HepG2 (cell line): Measurements from ENCODE around the gene ACTR1B. TPM values are rescaled to one million over a fixed set of nuclear protein-coding genes. Genes with fewer than 3 reads are reported as not detected.

Source experiments
- ATAC-seq: fragments of 200-7000 bp; cut with Tn5 transposase; 3 replicates; pipeline ENCODE4 v1.9.1; 2020; ENCODE audit warnings: mild to moderate bottlenecking, moderate library complexity
- Bru-seq: library from RNA; stranded (reverse); fragments of 400-500 nt; gene quantifications from one replicate; lab custom pipeline; 2021; lab: Mats Ljungman, UMichigan
- BruChase-seq, 2 experiments: library from RNA; stranded (reverse); fragments of 400-500 nt; gene quantifications; one replicate each; lab custom pipeline; 2021; lab: Mats Ljungman, UMichigan
- BruUV-seq: library from RNA; stranded (reverse); fragments of 400-500 nt; replicated peaks from 2 replicates; lab custom pipeline; 2021; lab: Mats Ljungman, UMichigan
- CTCF ChIA-PET: fragments of 300-600 bp; formaldehyde crosslinking; extraction: SDS; loops from one replicate; lab custom pipeline; 2021; ENCODE audit warnings: low total read pairs, inconsistent platforms, low intra/inter-chr PET ratio; lab: Yijun Ruan, JAX
- POLR2A ChIA-PET: fragments of 350-600 bp; sonication (Branson Sonifier 250); formaldehyde crosslinking; loops from one replicate; lab custom pipeline; 2020; ENCODE audit warnings: antibody characterized with exemption, inconsistent platforms; lab: Yijun Ruan, JAX
- DNase-seq: peaks from one replicate; pipeline ENCODE4 v3.0.0-alpha.2; 2015; ENCODE audit warnings: low spot score
- FAIRE-seq: peaks from 3 replicates; lab custom pipeline; 2011; peaks lifted over from hg19 to GRCh38; lab: Jason Lieb, UNC
- H2AFZ ChIP-seq: one replicate; pipeline ENCODE4 v1.6.1; 2011; ENCODE audit warnings: low read length, inconsistent platforms
- H3K27ac ChIP-seq: fragments of 300-600 bp; 3 replicates; pipeline ENCODE4 v1.8.0; 2011; ENCODE audit warnings: mixed run types, mild to moderate bottlenecking, mixed read lengths, low read length, inconsistent platforms; ENCODE audit not compliant: insufficient read depth; ENCODE audit errors: extremely low read length
- H3K27me3 ChIP-seq, 2 experiments: fragments of 200-600 bp in 1 of 2; 2 replicates in 1 of 2; 3 replicates in 1 of 2; pipeline versions ENCODE4 v1.6.0 to v1.8.0; 2011; ENCODE audit warnings: low read length in 2 of 2, mild to moderate bottlenecking in 2 of 2, moderate library complexity in 2 of 2, inconsistent platforms in 1 of 2; ENCODE audit not compliant: insufficient read depth in 2 of 2, control insufficient read depth in 1 of 2
- H3K36me3 ChIP-seq, 2 experiments: fragments of 200-600 bp in 1 of 2; replicated peaks in 1 of 2; 2 replicates in 1 of 2; 3 replicates in 1 of 2; pipeline versions ENCODE4 v1.5.1 to v1.8.0; 2011; ENCODE audit warnings: low read length in 2 of 2, inconsistent platforms in 1 of 2; ENCODE audit not compliant: insufficient read depth in 2 of 2, control insufficient read depth in 1 of 2
- H3K4me1 ChIP-seq: 2 replicates; pipeline ENCODE4 v1.5.1; 2012; ENCODE audit warnings: low read length, inconsistent platforms; ENCODE audit not compliant: insufficient read depth
- H3K4me2 ChIP-seq: 2 replicates; pipeline ENCODE4 v1.6.0; 2011; ENCODE audit warnings: low read depth, low read length, inconsistent platforms
- H3K4me3 ChIP-seq, 3 experiments: fragments of 200-600 bp in 1 of 3; sonication (generic), shearing (Covaris generic) in 1 of 3; replicated peaks in 1 of 3; 2 replicates each; pipeline ENCODE4 v1.5.1; 2011 to 2016; ENCODE audit warnings: low read length in 3 of 3, inconsistent platforms in 2 of 3, low read depth in 2 of 3, mild to moderate bottlenecking in 2 of 3, control low read depth in 1 of 3, mixed read lengths in 1 of 3; ENCODE audit not compliant: insufficient read depth in 1 of 3
- H3K79me2 ChIP-seq: one replicate; pipeline ENCODE4 v1.6.1; 2011; ENCODE audit warnings: low read length, inconsistent platforms; ENCODE audit not compliant: insufficient read depth
- H3K9ac ChIP-seq: 2 replicates; pipeline ENCODE4 v1.6.0; 2011; ENCODE audit warnings: mild to moderate bottlenecking, low read depth, low read length, inconsistent platforms; ENCODE audit not compliant: insufficient read depth
- H3K9me3 ChIP-seq: 2 replicates; pipeline ENCODE4 v1.5.1; 2012; ENCODE audit warnings: mild to moderate bottlenecking, low read length
- H4K20me1 ChIP-seq: 2 replicates; pipeline ENCODE4 v1.6.0; 2011; ENCODE audit warnings: inconsistent platforms, mild to moderate bottlenecking, low read length, moderate library complexity; ENCODE audit not compliant: insufficient read depth
- GZF1 ChIP-seq: sonication (generic); formaldehyde crosslinking; IDR thresholded peaks from 2 replicates; pipeline ENCODE4 v1.5.1; 2020; ENCODE audit warnings: mild to moderate bottlenecking, missing genetic modification reagents
- HMG20B ChIP-seq: conservative IDR thresholded peaks from 2 replicates; pipeline ENCODE4 v1.6.1; 2016; ENCODE audit warnings: missing genetic modification reagents, missing compliant biosample characterization
- SALL1 ChIP-seq: sonication (generic); formaldehyde crosslinking; IDR thresholded peaks from 2 replicates; pipeline ENCODE4 v1.8.0; 2022; ENCODE audit warnings: mild to moderate bottlenecking, missing genetic modification reagents
- ZBTB21 ChIP-seq: sonication (generic); formaldehyde crosslinking; IDR thresholded peaks from 2 replicates; pipeline ENCODE4 v1.4.0; 2020; ENCODE audit warnings: missing genetic modification reagents
- WGBS: methylation state at CpG from one replicate; pipeline ENCODE4 v1.1.6; 2017; ENCODE audit warnings: low lambda C conversion rate; 5-methylcytosine and 5-hydroxymethylcytosine counted together
- in situ Hi-C: cut with HindIII; loops from 2 replicates; pipeline ENCODE4 v1.10.0; 2017; ENCODE audit warnings: low pct_unique_long_range_greater_than_20kb; ENCODE audit not compliant: extremely low pct_ligation_motif_present
- intact Hi-C: fragments of 100-400 bp; cut with micrococcal nuclease; formaldehyde crosslinking; loops from one replicate; pipeline ENCODE4 v1.10.0; 2022; ENCODE audit not compliant: unreplicated experiment
- long read RNA-seq, 2 experiments: library from RNA in 1 of 2; library from polyadenylated mRNA in 1 of 2; stranded (forward) in 1 of 2; unstranded in 1 of 2; transcript quantifications; one replicate each; pipeline ENCODE4 v2.0.0, GENCODE V29; 2019 to 2022
- polyA minus RNA-seq, 3 experiments: library from RNA; depleted of rRNA, polyadenylated mRNA; stranded (reverse); fragments of >200 nt; gene quantifications; 2 replicates each; pipeline ENCODE4 v1.2.3, GENCODE V29; 2011; ENCODE audit warnings: low replicate concordance in 1 of 3
- polyA plus RNA-seq, 8 experiments: library from polyadenylated mRNA; depleted of rRNA in 3 of 8; stranded (reverse) in 7 of 8; unstranded in 1 of 8; fragments of >200 nt; fragmentation: Illumina TruSeq in 4 of 8; extraction: Trizol in 4 of 8; gene quantifications; 2 replicates each; pipeline versions ENCODE4 v1.2.1 to v1.2.3, GENCODE V29; 2011 to 2016; ENCODE audit warnings: low read depth in 4 of 8, missing spikeins in 1 of 8, mixed read lengths in 1 of 8; ENCODE audit not compliant: insufficient read depth in 1 of 8
- total RNA-seq, 5 experiments: library from RNA; depleted of rRNA; stranded (reverse); fragments of >200 nt; fragmentation: Illumina TruSeq; extraction: Trizol; gene quantifications; 2 replicates each; pipeline ENCODE4 v1.2.3, GENCODE V29; 2016; ENCODE audit warnings: low read depth in 1 of 5
- TF ChIP-seq, protein P1 (sequence below): sonication (generic); formaldehyde crosslinking; IDR thresholded peaks from 2 replicates; pipeline ENCODE4 v1.4.0; 2020; ENCODE audit warnings: missing genetic modification reagents, mild to moderate bottlenecking, borderline replicate concordance
- TF ChIP-seq, protein P2 (sequence below): sonication (generic); formaldehyde crosslinking; IDR thresholded peaks from 2 replicates; pipeline ENCODE4 v1.5.0; 2020; ENCODE audit warnings: mild to moderate bottlenecking, missing genetic modification reagents
- TF ChIP-seq, protein P3 (sequence below): sonication (generic); formaldehyde crosslinking; IDR thresholded peaks from 2 replicates; pipeline ENCODE4 v1.4.0; 2020; ENCODE audit warnings: missing genetic modification reagents, borderline replicate concordance
- TF ChIP-seq, protein P4 (sequence below): sonication (generic); formaldehyde crosslinking; IDR thresholded peaks from 2 replicates; pipeline ENCODE4 v1.4.0; 2020; ENCODE audit warnings: mild to moderate bottlenecking, missing genetic modification reagents

ACTR1B gene
- total RNA-seq (2016; rRNA removed; fragmentation: Illumina TruSeq; extraction: Trizol) (59.9 and 76.7 TPM in 2 replicates), polyA plus RNA-seq (2011; rRNA removed) (61.7 and 77.6 TPM in 2 replicates), polyA minus RNA-seq (2011; rRNA and poly(A)+ RNA removed; ENCODE audit: low replicate concordance) (87.1 and 132 TPM in 2 replicates), Bru-seq, nascent RNA (percentile 86 among the genes with signal in this experiment), BruChase-seq, experiment 1, labeled RNA remaining after a 6-hour chase (percentile 87 among the genes with signal in this experiment), BruChase-seq, experiment 2, labeled RNA remaining after a 2-hour chase (percentile 85 among the genes with signal in this experiment)
- total RNA-seq (2016; cell fraction: cytosol; rRNA removed; fragmentation: Illumina TruSeq; extraction: Trizol; ENCODE audit: low read depth) = 70.2 and 78.4 TPM in 2 replicates
- total RNA-seq (2016; cell fraction: insoluble cytoplasmic fraction; rRNA removed; fragmentation: Illumina TruSeq; extraction: Trizol) = 55.1 and 78.5 TPM in 2 replicates
- 130 and 146 TPM in 2 replicates for total RNA-seq (2016; cell fraction: membrane; rRNA removed; fragmentation: Illumina TruSeq; extraction: Trizol)
- 55.2 and 70.0 TPM in 2 replicates for total RNA-seq (2016; cell fraction: nucleus; rRNA removed; fragmentation: Illumina TruSeq; extraction: Trizol)
- 55.9 and 77.2 TPM in 2 replicates for polyA plus RNA-seq (2011; cell fraction: cytosol; rRNA removed)
- polyA plus RNA-seq (2011; cell fraction: nucleus; rRNA removed) = 251 and 257 TPM in 2 replicates
- 53.7 and 58.6 TPM in 2 replicates for polyA plus RNA-seq (2012)
- polyA plus RNA-seq (2016; cell fraction: cytosol; fragmentation: Illumina TruSeq; extraction: Trizol; ENCODE audit: low read depth) = 74.0 and 88.4 TPM in 2 replicates
- polyA plus RNA-seq (2016; cell fraction: insoluble cytoplasmic fraction; fragmentation: Illumina TruSeq; extraction: Trizol; ENCODE audit: low read depth) = 55.8 and 66.7 TPM in 2 replicates
- 105 and 114 TPM in 2 replicates for polyA plus RNA-seq (2016; cell fraction: membrane; fragmentation: Illumina TruSeq; extraction: Trizol; ENCODE audit: low read depth)
- 103 and 116 TPM in 2 replicates for polyA plus RNA-seq (2016; cell fraction: nucleus; fragmentation: Illumina TruSeq; extraction: Trizol; ENCODE audit: insufficient read depth, low read depth)
- polyA minus RNA-seq (2011; cell fraction: cytosol; rRNA and poly(A)+ RNA removed) = 28.5 and 31.1 TPM in 2 replicates
- 72.0 and 76.6 TPM in 2 replicates for polyA minus RNA-seq (2011; cell fraction: nucleus; rRNA and poly(A)+ RNA removed)
- long read RNA-seq, experiment 1, transcript ACTR1B-201 (11 exons, 2,243 nt) = major isoform, 49 of 69 reads
- long read RNA-seq, experiment 1, partial matches to known transcripts = 15 of 69 reads
- long read RNA-seq, experiment 1, other reads (novel, unspliced or antisense) = 5 of 69 reads
- long read RNA-seq, experiment 2, transcript ACTR1B-201 (11 exons, 2,243 nt) = major isoform, 104 of 187 reads
- long read RNA-seq, experiment 2, partial matches to known transcripts = 47 of 187 reads
- long read RNA-seq, experiment 2, other reads (novel, unspliced or antisense) = 36 of 187 reads

DNA sequence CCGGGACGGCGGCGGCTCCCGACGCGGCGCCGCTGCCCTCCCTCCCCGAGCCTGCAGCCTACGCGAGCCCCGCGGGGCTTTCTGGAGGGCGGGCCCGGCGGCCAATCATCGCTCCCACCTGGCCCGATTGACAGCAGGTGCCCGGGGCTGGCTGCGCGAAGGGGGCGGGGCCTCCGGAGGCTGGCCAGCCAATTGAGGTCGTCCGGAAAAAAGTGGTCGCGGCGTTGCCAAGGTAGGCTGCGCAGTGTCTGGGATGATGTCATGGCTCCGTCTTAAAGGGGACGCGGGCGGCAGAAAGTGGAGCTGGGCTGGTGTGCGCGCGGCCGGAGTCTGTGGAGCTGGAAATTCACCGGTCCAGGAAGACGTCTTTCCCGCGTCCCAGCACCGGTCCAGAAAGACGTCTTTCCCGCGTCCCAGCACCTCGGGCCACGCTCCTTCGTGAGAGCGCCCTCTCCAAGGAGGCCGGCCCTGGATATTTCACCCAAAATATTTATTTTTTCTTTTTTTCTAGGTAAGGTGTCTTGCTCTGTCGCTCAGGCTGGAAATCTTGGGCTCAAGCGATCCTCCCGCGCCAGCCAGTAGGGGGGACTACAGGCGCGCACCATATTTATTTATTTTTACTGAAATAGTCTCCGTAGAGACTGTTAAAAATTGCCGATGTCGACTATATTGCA lies at the start of gene ACTR1B:
ACTR1B (minus strand) TSS at position 83 of the 674 bp plus-strand sequence. CDS start 154 bp downstream, outside the sequence.
- Histone ChIP-seq H3K4me2 (peak within 1 kb of the TSS; percentile 92), H3K4me1 (peaks cover 44% of the 10 kb centered on the region), H4K20me1 (peaks cover 9% of the 10 kb centered on the region; the same call in 1 of the 2 replicates), H3K36me3 (peaks cover 5 to 11% of the 10 kb centered on the region in 2 experiments; a peak in 4 of 5 replicates), H3K9ac (peak within 1 kb of the TSS; percentile 91), H3K27me3 (no peaks in the 10 kb centered on the region; a peak in 1 of 5 replicates), H3K27ac (peak within 1 kb of the TSS; percentile 92), H2AFZ (peak within 1 kb of the TSS; percentile 29), H3K9me3 (no peaks in the 10 kb centered on the region), H3K79me2 (peaks cover 20% of the 10 kb centered on the region), H3K4me3 (peak within 1 kb of the TSS; percentile 80 to 96 (median 87))
- DNase-seq (peak; percentile 98), FAIRE-seq (peak; percentile 76), ATAC-seq (peak; percentile 91)
- in situ Hi-C loops (loop anchor here (5.0 to 25.0 kb wide), 2 partner anchors 77 to 1602 kb away; partner anchors contain the start of gene ANKRD36B), intact Hi-C loops (loop anchor here (2.0 kb wide), 2 partner anchors 17 to 73 kb away; partner anchors contain the start of gene COX5B)
- POLR2A ChIA-PET = interaction anchor here (0.6 to 8.2 kb wide), 10 partner anchors 12 to 1597 kb away, joined by 3 to 298 read pairs (median 4); partner anchors contain the start of genes ANKRD36B, C2orf15 and COX5B
- no TSS peak for BruUV-seq
- CTCF ChIA-PET = interaction anchor here (1.2 to 2.6 kb wide), 2 partner anchors 33 to 73 kb away, joined by 4 to 10 read pairs; no protein-coding TSS in a partner anchor
- WGBS = under 1% methylated on average over 39 of the region's 60 CpGs
- TF ChIP-seq ZBTB21 (CRISPR knock-in tag) (peak; percentile 71), HMG20B (CRISPR knock-in tag) (no peak), SALL1 (CRISPR knock-in tag) (peak; percentile 78; the same call in 1 of the 2 replicates), GZF1 (CRISPR knock-in tag) (no peak)
- TF ChIP-seq, protein P1, sequence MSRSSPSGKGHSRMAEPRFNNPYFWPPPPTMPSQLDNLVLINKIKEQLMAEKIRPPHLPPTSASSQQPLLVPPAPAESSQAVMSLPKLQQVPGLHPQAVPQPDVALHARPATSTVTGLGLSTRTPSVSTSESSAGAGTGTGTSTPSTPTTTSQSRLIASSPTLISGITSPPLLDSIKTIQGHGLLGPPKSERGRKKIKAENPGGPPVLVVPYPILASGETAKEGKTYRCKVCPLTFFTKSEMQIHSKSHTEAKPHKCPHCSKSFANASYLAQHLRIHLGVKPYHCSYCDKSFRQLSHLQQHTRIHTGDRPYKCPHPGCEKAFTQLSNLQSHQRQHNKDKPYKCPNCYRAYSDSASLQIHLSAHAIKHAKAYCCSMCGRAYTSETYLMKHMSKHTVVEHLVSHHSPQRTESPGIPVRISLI (CRISPR knock-in tag) = peak; percentile 75; the same call in 1 of the 2 replicates
- TF ChIP-seq, protein P2, sequence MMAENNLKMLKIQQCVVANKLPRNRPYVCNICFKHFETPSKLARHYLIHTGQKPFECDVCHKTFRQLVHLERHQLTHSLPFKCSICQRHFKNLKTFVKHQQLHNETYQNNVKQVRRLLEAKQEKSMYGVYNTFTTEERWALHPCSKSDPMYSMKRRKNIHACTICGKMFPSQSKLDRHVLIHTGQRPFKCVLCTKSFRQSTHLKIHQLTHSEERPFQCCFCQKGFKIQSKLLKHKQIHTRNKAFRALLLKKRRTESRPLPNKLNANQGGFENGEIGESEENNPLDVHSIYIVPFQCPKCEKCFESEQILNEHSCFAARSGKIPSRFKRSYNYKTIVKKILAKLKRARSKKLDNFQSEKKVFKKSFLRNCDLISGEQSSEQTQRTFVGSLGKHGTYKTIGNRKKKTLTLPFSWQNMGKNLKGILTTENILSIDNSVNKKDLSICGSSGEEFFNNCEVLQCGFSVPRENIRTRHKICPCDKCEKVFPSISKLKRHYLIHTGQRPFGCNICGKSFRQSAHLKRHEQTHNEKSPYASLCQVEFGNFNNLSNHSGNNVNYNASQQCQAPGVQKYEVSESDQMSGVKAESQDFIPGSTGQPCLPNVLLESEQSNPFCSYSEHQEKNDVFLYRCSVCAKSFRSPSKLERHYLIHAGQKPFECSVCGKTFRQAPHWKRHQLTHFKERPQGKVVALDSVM (CRISPR knock-in tag) = peak; percentile 49
- TF ChIP-seq, protein P3, sequence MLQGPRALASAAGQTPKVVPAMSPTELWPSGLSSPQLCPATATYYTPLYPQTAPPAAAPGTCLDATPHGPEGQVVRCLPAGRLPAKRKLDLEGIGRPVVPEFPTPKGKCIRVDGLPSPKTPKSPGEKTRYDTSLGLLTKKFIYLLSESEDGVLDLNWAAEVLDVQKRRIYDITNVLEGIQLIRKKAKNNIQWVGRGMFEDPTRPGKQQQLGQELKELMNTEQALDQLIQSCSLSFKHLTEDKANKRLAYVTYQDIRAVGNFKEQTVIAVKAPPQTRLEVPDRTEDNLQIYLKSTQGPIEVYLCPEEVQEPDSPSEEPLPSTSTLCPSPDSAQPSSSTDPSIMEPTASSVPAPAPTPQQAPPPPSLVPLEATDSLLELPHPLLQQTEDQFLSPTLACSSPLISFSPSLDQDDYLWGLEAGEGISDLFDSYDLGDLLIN (CRISPR knock-in tag) = peak; percentile 64; the same call in 1 of the 2 replicates
- TF ChIP-seq, protein P4, sequence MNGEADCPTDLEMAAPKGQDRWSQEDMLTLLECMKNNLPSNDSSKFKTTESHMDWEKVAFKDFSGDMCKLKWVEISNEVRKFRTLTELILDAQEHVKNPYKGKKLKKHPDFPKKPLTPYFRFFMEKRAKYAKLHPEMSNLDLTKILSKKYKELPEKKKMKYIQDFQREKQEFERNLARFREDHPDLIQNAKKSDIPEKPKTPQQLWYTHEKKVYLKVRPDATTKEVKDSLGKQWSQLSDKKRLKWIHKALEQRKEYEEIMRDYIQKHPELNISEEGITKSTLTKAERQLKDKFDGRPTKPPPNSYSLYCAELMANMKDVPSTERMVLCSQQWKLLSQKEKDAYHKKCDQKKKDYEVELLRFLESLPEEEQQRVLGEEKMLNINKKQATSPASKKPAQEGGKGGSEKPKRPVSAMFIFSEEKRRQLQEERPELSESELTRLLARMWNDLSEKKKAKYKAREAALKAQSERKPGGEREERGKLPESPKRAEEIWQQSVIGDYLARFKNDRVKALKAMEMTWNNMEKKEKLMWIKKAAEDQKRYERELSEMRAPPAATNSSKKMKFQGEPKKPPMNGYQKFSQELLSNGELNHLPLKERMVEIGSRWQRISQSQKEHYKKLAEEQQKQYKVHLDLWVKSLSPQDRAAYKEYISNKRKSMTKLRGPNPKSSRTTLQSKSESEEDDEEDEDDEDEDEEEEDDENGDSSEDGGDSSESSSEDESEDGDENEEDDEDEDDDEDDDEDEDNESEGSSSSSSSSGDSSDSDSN (CRISPR knock-in tag) = no peak
